ENCODE results near the gene TM9SF3. TPM values are rescaled to one million over a fixed set of nuclear protein-coding genes. Genes with fewer than 3 reads are reported as not detected.

Gene TM9SF3
- total RNA-seq, 1 experiment from 2014 or later = 79.3 TPM

GRCh38 chr10:96610817-96611216 lies 24.0 kb upstream of the TM9SF3 start:
- Histone ChIP-seq H3K4me1 (ENCODE audit: control insufficient read depth in 1 of 2, insufficient read depth in 2 of 2, low read length in 2 of 2) (peaks cover 11 to 36% of the 10 kb centered on the region in 2 experiments), H3K4me3 (replicated peaks in 1 of 2; ENCODE audit: low read depth in 1 of 2, low read length in 2 of 2) (no peak overlapping the region), H3K36me3 (ENCODE audit: control insufficient read depth in 1 of 2, insufficient read depth in 2 of 2, low read length in 2 of 2) (no peaks in the 10 kb centered on the region), H3K9me3 (ENCODE audit: control insufficient read depth in 1 of 2, insufficient read depth in 1 of 2, low read depth in 1 of 2, low read length in 2 of 2) (no peaks in the 10 kb centered on the region), H4K20me1 (ENCODE audit: insufficient read depth) (no peaks in the 10 kb centered on the region), H3K9ac (ENCODE audit: low read length) (no peak overlapping the region), H3K79me2 (ENCODE audit: insufficient read depth, low read length) (no peaks in the 10 kb centered on the region), H2AFZ (ENCODE audit: low read depth, low read length, poor library complexity, severe bottlenecking) (no peak overlapping the region), H3K27ac (ENCODE audit: low read depth, low read length) (no peak overlapping the region), H3K4me2 (ENCODE audit: low read length) (peak overlapping the region; percentile 25), H3K9me2 (ENCODE audit: insufficient read depth) (no peaks in the 10 kb centered on the region; the same call in 1 of the 2 replicates), H3K27me3 (ENCODE audit: insufficient read depth, low read length) (no peaks in the 10 kb centered on the region)
- BruUV-seq (replicated peaks) = no TSS peak
- ChIA-PET CTCF (no interaction called here), RAD21 (ENCODE audit: low non-redundant PET in 1 of 2, low total read pairs in 2 of 2, uncharacterized antibody in 2 of 2, unreplicated experiment in 2 of 2) (no interaction called here), POLR2A (no interaction called here)
- intact Hi-C loops (cut with micrococcal nuclease) = no loop called here
- DNase-seq (ENCODE audit: low read depth, low spot score) (no peak), ATAC-seq (no peak)
- TF ChIP-seq CTCF (IDR thresholded peaks at IDR 0.05 in 2 of 3, conservative IDR thresholded peaks at IDR 0.05 in 1 of 3; ENCODE audit: borderline replicate concordance in 1 of 3, insufficient read depth in 1 of 3, low read depth in 2 of 3, low read length in 2 of 3) (no peak), MAX (IDR thresholded peaks at IDR 0.05) (no peak), CBX3 (IDR thresholded peaks at IDR 0.05; ENCODE audit: low read depth) (no peak), CEBPB (IDR thresholded peaks at IDR 0.05; ENCODE audit: low read depth) (no peak), REST (IDR thresholded peaks at IDR 0.05; ENCODE audit: low read depth) (no peak), YY1 (IDR thresholded peaks at IDR 0.05; ENCODE audit: extremely low read depth, insufficient replicate concordance, low read depth, low read length) (no peak), ZFX (IDR thresholded peaks at IDR 0.05) (no peak), EZH2 (IDR thresholded peaks at IDR 0.05) (no peak), SP1 (IDR thresholded peaks at IDR 0.05; ENCODE audit: low read depth) (no peak)

Data from HCT116 (cell line).